LNCAP (cell line): ENCODE results near the gene FXYD3.

Experiments used
- TF ChIP-seq, protein P1 (sequence below): fragments of 450-650 bp; IDR thresholded peaks from 2 replicates; pipeline ENCODE4 v1.5.1; 2017; ENCODE audit warnings: mild to moderate bottlenecking

The FXYD3 gene, protein sequence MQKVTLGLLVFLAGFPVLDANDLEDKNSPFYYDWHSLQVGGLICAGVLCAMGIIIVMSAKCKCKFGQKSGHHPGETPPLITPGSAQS

DNA sequence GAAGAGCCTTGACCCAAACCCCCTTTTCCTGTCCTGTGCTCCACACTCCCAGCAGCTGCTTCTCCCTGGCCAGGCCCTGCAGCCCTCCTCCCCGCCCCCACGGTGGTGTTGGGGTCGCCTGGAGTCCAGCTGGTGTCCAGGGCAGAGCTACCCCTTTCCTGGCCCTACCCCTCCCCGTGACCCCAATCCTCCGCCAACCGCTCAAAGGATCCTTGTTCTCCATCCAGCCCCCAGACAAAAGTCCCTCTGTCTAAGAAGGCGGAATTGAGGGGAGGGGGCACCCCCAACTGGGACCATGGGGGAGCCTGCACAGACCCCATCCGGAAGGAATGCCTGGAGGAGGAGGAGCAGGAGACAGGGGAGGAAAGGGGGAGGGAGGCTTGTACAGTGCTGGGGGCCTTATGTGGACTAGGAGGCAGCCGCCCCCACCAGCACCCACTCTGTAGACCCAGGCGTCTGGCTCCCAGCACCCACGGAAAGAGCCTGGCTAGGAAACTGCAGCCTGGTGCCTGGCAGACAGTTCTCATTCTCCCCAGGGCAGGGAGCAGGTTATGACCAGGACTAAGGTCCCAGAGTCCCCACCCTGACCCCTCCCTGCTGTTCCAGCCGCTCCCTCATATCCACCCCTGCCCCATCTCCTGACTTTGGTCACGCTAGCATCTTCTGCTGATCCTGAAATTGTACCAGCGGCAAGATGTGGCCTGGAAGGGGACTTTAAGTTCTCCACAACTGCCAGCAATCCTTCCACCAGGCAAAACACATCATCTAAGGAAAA, at the start of gene FXYD3:
TSS of gene FXYD3 (plus strand) at position 647 of the 775 bp plus-strand sequence. CDS start 3,554 bp downstream, outside the sequence.
- TF ChIP-seq, protein P1, sequence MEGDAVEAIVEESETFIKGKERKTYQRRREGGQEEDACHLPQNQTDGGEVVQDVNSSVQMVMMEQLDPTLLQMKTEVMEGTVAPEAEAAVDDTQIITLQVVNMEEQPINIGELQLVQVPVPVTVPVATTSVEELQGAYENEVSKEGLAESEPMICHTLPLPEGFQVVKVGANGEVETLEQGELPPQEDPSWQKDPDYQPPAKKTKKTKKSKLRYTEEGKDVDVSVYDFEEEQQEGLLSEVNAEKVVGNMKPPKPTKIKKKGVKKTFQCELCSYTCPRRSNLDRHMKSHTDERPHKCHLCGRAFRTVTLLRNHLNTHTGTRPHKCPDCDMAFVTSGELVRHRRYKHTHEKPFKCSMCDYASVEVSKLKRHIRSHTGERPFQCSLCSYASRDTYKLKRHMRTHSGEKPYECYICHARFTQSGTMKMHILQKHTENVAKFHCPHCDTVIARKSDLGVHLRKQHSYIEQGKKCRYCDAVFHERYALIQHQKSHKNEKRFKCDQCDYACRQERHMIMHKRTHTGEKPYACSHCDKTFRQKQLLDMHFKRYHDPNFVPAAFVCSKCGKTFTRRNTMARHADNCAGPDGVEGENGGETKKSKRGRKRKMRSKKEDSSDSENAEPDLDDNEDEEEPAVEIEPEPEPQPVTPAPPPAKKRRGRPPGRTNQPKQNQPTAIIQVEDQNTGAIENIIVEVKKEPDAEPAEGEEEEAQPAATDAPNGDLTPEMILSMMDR, result no peak

DNA sequence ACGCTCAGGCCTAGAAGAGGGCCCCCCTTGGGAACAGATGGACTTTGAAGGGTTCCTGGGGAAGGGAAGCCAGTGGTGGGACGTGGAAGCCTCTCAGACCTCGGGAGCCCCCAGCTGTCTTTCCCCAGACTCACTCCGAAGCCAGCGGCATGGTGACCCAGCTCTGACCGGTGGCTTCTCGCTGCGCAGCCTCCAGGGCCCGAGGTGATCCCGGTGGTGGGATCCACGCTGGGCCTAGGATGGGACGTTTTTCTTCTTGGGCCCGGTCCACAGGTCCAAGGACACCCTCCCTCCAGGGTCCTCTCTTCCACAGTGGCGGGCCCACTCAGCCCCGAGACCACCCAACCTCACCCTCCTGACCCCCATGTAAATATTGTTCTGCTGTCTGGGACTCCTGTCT, 49.5 kb upstream of the FXYD3 start:
- TF ChIP-seq, protein P1, result no peak

DNA sequence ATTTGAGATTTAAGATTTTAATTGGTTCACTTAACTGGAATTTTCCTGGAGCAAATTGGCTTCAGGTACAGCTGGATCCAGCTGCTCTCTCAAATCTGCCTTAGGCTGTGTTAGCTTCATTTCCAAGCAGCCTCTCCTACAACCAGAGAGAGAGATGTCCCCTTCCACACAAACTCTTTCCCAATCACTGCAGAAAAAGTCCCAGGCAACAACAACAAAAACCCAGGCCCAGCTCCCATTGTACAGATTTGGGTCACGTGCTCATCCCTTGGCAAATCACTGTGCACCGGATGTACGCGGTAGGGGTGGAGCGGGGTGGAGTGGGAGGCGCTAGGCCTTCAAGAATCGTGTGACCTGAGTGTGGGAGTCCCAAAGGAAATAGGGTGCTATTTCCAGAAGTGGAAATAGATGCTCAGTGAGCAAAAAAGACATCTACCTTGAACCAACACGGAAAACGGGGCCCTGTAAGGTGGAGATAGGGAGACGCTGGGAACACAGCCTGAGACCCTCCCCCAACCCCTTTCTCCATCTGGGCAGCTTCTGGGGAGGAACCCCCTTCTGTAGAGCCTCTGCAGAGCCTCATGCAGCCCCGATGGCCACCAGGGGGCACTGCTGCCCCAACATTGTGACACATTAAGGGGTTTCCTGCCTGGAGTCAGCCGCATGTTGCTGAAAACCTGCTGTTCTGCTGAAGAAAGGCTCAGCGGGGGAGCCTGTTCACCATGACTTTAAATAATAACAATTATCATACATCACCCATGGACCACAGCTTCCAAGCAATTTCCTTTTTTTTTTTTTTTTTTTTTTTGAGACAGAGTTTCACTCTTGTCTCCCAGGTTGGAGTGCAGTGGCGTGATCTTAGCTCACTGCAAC, 48.7 kb upstream of the FXYD3 start:
- TF ChIP-seq, protein P1, result peak; percentile 92

DNA sequence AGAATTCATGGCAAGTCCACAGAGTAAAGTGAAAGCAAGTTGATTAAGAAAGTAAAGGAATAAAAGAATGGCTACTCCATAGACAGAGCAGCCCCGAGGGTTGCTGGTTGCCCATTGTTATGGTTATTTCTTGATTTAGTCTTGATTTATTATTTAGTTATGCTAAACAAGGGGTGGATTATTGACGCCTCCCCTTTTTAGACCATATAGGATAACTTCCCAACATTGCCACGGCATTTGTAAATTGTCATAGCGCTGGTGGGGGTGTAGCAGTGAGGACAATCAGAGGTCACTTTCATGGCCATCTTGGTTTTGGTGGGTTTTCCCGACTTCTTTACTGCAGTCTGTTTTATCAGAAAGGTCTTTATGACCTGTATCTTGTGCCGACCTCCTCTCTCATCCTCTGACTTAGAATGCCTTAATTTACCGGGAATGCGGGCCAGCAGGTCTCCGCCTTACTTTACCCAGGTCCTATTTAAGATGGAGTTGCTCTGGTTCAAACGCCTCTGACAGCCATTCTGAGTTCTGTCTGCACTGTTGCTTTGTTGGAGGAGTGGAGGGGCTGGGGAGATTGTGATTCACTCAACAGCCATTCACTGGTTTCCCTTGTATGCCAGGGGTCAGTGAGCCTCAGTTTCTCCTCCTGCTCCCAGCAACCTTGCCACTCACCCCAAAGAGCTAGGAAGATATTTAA, 46.5 kb upstream of the FXYD3 start:
- TF ChIP-seq, protein P1, result no peak

DNA sequence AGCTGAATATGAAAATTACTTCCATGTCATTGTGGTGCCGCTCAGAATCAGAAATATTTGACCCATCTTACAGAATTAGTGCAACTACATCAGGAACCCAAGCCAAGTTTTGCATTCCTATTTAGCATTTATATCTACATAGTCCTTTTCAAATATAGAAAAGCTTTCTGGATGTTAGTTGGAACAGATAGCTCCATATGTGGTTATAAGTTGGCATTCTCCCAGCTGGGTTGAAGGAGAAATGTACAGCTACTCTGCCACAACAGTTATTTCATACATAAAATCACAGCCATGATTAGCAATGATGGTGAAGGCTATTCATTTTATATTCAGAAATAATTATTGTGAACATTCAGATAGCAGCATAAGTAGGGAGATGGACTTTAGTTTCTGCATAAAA, 45.9 kb upstream of the FXYD3 start:
- TF ChIP-seq, protein P1, result no peak

DNA sequence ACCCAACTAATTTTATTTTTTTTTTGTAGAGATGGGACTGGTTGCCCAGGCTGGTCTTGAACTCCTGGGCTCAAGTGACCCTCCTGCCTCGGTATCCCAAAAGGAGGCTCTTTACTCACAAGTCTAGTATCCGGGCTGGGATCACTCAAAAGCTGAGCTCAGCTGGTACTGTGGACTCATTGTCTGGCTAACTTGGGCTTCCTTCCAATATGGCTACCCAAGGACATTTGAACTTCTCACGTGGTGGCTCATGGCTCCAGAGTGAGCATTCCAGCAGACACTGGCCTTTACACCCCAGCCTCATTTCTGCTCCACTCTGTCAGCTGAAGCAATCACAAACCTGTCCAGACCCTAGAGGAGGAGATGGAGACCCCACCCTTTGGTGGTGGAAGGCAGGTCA, 45.2 kb upstream of the FXYD3 start:
- TF ChIP-seq, protein P1, result no peak

DNA sequence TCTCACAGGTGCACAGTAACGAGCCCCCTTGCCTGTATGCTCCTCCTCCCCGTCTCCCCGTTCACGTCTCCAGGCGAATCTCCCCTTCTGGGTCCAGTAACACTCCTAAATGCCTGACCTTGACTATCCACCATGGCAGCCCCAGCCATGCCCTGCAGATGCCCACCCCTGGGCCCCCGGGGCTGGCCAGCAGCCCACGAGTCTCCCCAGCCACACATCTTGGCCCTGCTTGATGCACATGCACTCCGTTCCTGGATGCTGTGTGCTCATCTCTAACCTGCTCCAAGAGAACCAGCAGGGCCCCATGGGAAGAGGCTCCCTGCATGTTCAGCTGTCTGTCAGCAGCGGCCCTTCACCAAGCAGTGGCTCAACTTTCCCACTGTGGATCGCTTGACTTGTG, 42.1 kb upstream of the FXYD3 start:
- TF ChIP-seq, protein P1, result no peak
